GM19099 (cell line): ENCODE measurements around the gene ADCY5.

Experiments used
- POLR2A ChIP-seq: IDR thresholded peaks from 3 replicates; pipeline ENCODE4 v1.6.1; 2011; ENCODE audit warnings: low read depth; ENCODE audit not compliant: insufficient read length; ENCODE audit errors: extremely low read depth

Gene ADCY5

DNA sequence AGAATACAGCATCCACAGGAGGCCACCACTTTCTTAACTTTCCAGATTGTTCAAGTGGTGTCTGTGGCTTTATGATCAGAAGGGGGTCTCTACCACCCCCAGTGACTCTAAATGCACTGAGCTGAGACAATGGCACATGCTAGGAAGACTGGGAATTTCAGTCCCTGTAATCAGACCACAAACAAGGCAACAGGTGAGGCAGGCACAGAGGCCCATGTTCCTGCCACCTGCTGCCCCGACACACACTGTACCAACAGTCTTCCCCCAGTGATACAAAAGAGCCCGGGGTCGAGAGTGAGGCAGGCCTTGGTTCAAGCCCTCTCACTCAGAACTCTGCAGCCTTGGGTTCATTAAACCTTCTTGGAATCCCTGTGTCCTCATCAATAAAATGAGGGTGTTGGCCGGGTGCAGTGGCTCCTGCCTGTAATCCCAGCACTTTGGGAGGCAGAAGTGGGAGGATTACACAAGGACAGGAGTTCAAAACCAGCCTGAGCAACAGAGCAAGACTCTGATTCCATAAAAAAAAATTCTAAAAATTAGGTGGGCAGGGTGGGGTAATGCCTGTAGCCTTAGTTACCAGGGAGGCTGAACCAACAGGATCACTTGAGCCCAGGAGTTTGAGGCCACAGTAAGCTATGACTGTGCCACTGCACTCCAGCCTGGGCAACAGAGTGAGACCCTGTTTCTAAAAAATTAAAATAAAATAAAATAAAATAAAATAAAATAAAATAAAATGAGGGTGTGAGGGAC is 55.8 kb downstream of the ADCY5 start:
- TF ChIP-seq POLR2A, result no peak

DNA sequence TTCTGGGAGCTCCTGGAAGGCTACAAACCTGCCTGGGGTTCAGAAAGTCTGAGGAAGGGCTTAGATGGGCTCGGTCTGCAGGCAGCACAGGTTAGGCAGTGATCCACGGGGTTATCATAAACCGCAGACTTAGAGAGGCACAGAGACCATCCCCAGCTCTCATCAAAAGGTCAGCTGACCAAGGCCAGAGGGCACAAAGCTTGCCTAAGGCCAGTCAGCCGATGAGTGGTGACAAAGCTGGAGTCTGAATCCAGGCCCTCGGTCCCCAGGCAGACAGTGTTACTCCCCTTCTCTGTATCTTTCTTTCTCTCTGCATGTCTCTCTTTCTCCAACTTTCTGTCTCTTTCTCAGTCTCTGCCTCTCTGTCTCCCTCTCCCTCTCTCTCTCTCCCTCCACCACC is 56.5 kb downstream of the ADCY5 start:
- no peak for TF ChIP-seq POLR2A

DNA sequence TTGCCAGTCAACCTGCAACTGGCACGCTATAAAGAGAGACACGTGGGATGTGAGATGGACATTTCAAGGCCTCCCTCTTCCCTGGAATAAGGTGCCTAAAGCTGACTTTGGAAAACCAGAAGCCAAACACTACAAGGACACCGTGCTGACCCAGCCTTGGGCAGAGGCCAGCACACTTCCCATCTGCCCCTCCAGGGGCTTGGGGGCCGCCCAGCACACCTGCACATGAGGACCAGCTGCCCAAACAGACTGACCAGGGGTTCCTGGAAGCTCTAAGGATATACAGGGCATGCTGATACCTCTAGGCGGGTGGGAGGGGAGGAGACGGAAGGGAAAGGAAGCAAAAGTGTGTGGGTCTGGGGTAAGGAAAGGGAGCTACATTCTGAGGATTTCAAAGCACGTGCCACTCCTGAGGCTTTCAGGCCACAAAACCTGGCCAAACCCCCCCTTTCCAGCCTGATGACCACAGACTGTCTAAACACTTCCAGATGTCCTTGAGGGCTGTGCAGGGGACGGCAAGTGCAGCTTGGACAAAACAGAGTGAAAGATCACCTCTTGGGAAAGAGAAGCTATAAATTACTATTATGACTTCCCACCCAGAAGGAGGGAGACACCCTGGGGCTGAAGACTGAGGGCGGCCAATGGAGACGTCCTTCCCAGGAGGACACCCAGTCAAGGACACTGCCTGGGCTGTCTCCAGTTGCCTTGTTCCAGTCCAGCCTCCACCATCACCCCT is 57.9 kb downstream of the ADCY5 start:
- TF ChIP-seq POLR2A, result no peak

DNA sequence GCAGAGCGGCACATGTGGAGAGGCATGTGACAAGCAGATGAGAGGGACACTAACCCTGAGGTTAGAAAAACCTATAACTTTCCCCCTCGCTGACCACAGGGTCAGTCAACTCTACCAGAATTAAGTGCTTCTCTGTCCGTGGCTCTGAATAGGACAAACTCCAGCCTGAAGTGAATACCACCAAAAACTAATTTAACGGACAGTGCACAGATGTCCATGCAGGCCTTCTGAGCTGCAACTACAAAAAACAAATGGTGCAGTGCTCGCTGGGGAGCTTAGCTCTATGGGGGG is 59.3 kb downstream of the ADCY5 start:
- no peak for TF ChIP-seq POLR2A

DNA sequence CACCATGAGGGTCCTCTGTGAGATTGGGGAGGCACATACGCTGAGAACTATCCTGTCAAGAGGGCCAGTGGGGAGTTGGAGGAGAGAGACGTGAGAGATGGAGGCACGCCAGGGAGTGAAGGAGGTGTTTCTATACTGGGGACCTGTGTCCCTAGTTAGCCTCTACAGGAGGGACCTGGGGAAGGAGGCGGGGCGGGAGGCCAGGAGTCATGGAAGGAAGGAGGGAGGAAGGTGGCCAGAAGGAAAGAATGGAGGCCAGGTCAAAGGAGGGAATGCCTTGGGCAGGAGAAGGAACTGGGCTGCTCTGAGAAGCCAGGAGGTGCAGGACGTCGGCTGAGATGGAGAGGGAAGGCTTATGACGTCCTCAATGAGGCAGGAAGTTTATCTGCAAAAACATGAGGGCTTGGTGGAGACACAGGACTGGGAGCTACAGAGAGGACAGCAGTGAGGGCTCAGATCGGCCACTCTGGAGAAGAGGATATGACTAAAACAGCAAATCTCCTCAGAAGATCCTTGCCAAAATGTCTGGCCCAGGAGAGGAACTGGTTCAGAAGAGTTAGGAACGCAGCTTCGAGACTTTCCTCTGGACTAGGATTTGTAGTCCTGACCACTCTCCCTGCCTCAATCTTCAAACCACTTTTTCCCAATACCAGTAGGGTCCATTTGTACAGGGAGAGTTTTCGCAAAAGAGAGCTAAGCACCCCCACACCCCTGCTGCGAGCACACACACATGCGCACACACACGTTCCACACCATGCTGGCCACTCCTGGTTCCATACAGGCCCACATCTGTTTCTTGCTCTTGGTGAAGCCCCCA is 59.9 kb downstream of the ADCY5 start:
- TF ChIP-seq POLR2A, result no peak

DNA sequence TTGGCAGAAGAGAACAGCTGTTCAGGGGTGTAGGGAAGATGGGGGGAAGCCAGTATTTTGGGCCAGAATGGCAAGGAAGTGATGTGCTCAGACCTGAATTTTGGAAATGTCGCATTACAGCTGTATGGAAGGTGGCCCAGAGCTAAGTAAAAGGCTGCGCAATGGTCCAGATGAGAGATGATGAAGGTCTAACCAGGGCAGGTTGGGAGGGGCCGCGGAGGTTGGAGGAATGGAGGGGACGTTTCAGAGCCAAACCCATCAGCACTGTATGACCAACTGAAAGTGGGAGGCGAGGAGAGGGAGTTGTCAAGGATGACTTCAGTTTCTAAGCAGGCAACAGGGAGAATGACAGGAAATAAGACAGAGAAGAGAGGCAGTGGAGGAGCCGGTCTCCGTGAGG is 60.8 kb downstream of the ADCY5 start:
- no peak for TF ChIP-seq POLR2A

DNA sequence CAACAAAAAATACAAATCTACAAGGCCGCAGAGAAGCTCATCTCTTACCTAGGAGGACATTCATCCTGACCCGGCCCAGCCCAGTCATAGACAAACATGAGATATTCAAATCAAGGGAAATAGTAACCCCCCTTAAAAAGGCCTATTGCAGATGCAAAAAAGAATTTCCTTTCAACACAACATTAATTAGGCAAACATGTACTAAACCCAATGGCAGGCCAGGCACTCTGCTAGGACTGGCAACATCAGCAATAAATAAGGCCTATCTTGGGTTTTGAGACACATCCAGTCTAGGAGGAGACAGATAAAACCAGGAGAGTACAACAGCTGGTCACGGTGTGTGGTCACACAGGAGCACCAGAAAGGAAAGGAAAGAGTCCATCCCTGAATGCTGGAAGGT is 61.4 kb downstream of the ADCY5 start:
- no peak for TF ChIP-seq POLR2A

DNA sequence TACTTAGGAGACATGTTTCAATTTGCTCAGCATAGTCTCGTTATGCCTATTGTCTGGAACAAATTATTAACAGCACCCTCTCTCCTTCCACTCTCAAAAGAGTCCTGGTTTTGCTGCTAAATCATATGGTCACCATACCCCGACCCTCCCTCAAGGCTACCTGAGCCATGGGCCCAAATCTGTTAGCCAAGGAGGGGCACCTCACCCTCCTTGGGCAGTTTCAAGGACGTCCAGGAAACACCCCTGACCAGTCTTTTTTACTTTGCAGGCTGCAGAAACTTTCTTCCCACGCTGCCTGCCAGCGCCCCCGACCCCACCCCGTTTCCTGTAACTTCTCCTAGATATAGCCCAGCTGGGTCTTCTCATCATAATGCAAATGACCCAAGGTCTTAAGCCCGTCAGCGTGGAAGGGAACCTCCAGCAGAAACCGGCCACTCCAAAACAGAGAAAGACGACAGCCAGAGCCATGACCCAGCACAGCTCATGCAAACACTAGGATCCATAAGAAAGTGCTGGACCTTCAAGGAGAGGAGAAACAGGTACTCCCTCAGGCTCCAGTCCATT is 62.3 kb downstream of the ADCY5 start:
- no peak for TF ChIP-seq POLR2A

DNA sequence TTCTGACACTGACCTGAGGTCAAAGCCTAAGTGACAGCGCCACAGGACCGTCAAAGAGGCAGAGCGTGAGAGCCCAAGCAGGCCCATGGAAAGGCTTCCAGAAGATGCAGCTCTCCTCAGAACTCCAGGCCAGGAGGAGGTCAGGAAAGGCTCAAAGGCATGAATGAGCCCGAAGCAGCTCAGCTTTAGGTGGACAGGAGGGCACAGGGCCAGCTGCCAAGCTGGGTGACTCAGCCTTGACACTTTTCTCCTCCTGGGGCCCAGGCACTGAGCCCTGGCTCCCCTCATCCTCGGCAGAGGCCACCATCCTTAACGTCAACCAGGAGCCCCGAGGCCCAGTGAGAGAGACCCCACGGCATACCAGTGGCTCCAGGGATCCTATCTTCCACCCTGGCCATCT is 62.9 kb downstream of the ADCY5 start:
- no peak for TF ChIP-seq POLR2A

DNA sequence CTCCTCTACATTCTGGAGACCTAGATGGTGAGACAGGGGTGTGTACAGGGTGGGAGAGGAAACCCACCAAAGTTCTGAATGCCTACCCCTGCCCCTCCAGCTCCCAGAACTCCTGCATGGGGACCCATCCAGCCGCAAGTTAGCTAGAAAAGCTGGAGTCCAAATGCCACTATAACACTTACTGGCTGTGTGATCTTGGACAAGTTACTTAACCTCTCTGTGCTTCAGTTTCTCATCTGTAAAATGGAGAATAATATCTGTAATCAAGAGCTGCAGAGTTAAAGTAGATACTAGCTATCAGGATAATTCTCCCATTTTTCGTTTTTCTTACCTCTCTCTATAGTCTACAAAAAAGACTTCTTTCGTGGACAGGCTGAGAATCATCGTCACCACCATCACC is 63.4 kb downstream of the ADCY5 start:
- no peak for TF ChIP-seq POLR2A

DNA sequence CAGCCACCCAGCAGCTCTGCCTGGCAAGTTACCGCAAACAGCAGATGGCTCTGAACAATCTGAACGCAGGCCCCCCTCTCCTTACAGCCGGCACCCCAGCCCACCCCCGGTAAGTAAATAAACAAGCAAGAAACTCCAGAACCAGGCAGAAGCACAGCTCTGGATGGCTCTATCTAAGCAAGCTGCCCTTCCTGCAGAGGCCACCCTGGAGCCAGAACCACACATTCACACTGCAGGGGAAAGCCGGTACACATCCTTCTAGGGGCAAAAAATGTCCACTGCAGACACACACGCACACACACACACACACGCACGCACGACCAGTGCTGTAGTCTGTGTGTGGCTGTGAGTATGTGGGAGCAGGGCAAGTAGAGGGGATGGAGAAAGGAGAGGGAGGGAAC is 63.9 kb downstream of the ADCY5 start:
- TF ChIP-seq POLR2A, result no peak

DNA sequence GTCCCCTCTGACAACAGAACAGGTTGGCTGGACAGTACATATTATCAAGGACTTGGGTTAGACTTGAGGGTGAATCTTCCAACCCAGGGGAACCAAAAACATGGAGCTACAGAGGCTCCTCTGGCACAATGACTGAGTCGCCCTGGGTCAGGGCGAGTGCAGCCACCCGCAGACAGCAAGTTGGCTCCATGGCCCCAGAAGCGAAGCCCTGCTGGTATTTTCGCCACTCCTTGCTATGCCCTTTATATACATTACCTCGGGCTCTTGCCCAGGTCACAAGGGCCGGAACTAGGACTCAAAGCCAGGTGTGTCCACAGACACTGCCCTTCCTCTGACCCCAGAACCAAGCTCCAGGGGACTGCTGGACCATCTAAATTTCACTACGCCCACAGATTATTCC is 64.6 kb downstream of the ADCY5 start:
- TF ChIP-seq POLR2A, result no peak

DNA sequence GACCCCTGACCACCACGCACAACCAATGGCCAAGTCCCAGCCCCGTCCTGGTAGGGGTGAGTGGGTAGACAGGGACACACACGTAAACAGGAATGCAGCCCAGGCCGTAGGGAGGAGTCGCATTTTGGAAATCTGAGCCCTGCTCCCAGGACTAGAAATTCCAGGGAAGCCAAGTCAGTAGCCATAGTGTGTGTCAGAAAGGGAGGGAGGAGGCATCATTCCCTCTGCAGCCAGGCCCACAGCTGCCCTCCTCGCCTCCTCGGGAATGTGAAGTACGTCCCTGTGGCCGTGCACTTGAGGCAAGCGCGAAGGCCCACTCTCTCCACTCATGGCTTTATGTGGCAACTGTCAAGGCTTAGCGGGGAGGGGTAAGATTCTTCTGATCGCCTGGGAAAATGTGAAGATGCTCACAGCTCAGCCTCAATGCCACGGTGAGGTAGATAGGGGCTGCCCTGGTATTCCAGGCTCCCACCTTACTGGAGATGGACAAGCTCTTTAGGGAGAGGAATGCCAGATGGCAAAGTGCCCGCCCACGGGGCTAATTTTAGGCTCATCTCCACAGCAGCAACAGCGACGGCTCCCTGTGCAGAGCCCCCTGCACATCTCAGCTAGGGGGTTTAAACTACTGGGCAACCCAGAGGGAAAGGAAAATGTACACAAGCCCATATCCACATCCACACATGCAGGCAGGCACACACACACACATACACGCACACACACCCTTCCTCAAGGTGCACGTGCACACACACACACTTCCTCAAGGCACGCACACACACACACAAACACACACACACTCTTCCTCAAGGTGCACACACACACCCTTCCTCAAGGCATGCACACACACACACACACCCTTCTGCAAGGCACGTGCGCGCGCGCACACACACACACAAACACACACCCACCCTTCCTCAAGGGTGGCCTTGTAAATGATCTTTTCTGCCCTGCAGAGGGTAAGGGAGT is 65.5 kb downstream of the ADCY5 start:
- TF ChIP-seq POLR2A, result no peak

DNA sequence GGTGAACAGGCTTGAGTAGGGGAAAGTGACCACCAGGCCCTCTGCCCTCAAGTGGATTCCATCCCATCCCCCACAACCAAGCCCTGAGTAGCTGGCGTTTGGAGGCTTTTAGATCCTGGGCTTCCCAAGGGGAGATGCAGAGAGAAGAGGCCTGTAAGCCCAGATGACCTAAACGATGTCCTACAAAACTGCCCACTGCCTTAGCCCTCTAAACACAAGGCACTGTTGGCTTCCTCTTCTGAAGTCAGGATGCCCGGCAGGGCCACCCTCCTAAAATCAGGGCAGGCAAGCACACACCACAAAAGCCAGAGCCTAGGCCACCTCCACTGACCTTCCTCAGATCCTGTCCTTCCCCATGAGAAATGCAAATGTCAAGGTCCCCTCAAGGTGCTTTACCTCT is 68.6 kb downstream of the ADCY5 start:
- no peak for TF ChIP-seq POLR2A
